Activated T-helper 9 cell treated with anti-CD3 and anti-CD28 coated beads, Interleukin-2, amount 50 U/mL, for 16 hours (primary cell): Measurements from ENCODE around the gene NPHP3.
"Not testable (repeated sequence)": the region's sequence is repeated elsewhere in the genome, so short reads cannot be mapped to it uniquely, and the experiment has no call there.

Experiments used
- DNase-seq: peaks from one replicate; pipeline ENCODE4 v3.0.0-alpha.2; 2020; ENCODE audit warnings: low read depth

NPHP3 gene, protein sequence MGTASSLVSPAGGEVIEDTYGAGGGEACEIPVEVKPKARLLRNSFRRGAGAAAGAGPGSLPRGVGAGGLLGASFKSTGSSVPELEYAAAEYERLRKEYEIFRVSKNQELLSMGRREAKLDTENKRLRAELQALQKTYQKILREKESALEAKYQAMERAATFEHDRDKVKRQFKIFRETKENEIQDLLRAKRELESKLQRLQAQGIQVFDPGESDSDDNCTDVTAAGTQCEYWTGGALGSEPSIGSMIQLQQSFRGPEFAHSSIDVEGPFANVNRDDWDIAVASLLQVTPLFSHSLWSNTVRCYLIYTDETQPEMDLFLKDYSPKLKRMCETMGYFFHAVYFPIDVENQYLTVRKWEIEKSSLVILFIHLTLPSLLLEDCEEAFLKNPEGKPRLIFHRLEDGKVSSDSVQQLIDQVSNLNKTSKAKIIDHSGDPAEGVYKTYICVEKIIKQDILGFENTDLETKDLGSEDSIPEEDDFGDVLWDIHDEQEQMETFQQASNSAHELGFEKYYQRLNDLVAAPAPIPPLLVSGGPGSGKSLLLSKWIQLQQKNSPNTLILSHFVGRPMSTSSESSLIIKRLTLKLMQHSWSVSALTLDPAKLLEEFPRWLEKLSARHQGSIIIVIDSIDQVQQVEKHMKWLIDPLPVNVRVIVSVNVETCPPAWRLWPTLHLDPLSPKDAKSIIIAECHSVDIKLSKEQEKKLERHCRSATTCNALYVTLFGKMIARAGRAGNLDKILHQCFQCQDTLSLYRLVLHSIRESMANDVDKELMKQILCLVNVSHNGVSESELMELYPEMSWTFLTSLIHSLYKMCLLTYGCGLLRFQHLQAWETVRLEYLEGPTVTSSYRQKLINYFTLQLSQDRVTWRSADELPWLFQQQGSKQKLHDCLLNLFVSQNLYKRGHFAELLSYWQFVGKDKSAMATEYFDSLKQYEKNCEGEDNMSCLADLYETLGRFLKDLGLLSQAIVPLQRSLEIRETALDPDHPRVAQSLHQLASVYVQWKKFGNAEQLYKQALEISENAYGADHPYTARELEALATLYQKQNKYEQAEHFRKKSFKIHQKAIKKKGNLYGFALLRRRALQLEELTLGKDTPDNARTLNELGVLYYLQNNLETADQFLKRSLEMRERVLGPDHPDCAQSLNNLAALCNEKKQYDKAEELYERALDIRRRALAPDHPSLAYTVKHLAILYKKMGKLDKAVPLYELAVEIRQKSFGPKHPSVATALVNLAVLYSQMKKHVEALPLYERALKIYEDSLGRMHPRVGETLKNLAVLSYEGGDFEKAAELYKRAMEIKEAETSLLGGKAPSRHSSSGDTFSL (N-terminal part only)

DNA sequence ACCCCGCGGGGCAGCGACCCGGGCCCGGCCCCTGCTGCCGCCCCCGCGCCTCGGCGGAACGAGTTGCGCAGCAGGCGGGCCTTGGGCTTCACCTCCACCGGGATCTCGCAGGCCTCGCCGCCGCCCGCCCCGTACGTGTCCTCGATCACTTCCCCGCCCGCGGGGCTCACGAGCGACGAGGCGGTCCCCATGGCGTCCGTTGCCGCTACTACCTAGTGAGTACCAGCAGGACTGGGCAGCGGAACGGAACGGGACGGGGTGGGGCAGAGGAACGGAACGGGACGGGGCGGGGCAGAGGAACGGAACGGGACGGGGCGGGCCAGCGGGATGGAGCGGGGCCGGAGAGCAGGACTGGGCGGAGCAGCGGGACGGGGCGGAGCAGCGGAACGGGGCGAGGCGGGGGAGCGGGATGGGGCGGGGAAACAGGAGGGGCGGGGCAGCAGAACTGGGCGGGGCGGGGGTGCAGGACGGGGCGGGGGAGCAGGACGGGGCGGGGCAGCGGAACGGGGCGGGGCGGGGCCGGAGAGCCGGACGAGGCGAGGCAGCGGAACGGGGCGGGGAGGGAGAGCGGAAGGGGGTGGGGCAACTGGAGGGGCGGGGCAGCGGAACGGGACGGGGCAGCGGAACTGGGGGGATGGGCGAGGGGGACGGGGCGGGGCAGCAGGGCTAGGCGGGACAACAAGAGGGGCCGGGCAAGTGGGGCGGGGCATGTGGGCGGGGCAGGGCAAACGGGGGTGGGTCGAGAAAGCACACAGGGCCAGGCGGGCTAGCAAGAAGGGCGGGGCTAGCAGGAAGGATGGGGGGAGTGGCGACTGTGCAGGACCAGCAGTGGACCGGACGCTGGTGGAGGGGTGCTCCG, at the start of gene NPHP3:
Gene NPHP3, minus strand, starts transcription at position 245 of the 859 bp plus-strand sequence. Its CDS starts 54 bp downstream, at position 191.
- peak; percentile 97 for DNase-seq

DNA sequence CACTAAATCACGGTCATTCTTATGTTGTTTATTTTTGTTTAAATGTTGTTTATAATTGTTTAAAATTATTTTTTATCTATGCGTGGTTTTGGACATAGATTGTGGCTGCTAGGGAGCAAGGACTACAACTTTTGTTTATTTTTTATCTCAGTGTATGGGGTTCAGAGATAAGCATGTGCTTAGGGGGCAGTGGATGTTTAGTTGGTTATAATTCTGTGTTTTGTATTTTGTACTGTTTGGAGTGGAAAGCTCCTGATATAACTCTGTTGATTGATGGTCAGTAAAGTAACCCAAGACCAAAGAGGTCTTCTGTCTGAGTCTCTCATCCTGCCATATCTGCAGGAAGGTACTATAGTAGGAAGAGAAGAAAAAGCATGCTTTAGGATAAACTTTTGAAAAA, 36.5 kb upstream of the NPHP3 start:
- DNase-seq: no peak

DNA sequence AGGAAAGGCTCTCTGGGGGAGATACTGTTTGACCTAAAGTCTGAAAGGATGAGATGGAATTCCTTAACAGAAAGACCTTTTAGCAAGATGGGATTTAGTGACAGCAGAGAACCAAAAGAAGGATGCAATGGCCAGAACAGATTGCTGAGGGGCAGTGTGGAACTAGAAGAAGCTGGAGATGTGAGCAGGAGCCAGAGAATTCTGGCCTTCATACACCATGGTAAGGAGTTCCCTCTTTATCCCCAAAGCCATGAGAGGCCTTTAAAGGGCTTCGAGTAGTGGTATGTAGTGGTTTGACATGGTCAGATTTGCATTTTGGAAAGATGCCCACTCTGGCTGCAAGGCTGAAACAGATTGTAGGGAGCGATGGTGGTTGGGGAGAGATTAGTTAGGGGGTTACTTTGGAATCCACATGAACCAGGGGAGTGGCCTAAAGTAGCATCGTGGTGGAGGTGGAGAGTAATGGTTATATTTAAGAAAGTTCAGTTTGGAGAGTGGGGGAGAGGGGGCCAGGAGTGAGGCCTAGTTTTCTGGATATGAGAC, 34.0 kb upstream of the NPHP3 start:
- no peak for DNase-seq

DNA sequence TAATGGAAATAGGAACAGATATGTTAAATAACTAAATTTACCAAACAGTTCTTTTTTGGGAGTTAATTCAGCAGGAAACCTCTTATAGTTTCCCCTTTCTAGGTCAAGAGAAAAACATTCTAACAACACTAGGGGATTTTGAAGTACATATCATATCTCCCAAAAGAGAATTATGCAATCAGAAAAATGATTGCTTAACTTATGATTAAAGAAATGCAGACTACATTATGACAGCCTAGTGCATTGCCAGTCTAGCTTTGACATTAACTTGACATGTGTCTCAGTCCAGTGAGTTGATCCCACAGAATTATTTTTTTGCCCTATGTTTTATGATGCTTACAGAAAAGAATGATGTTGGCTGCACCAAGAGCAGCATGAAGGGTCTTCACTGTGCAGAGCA, 31.7 kb upstream of the NPHP3 start:
- DNase-seq: no peak

DNA sequence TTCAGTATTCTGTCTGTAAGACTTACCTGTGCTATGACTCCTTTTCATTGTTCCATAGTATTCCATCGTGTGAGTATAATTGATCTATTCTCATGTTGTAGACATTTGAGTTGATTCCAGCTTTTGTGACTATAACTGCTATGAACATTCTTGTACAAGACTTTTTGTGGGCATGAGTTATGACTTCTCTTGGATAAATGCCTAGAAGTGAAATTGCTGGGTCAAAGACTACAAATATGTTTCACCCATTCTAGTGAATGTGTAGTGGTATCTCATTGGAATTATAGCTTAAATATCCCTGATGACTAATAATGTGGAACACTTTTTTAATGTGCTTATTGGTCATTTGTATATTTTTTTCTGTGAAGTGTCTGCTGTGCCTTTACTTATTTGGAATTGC, 27.6 kb upstream of the NPHP3 start:
- DNase-seq: no peak

DNA sequence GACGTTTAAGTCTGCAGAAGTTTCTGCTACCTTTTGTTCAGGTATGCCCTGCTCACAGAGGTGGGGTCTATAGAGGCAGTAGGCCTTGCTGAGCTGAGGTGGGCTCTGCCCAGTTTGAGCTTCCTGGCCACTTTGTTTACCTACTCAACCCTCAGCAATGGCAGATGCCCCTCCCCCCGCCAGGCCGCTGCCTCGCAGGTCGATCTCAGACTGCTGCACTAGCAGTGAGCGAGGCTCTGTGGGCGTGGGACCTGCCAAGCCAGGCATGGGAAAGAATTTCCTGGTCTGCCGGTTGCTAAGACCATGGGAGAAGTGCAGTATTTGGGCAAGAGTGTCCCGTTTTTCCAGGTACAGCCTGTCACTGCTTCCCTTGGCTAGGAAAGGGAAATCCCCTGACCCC, 24.5 kb upstream of the NPHP3 start:
- DNase-seq: not testable (repeated sequence)

DNA sequence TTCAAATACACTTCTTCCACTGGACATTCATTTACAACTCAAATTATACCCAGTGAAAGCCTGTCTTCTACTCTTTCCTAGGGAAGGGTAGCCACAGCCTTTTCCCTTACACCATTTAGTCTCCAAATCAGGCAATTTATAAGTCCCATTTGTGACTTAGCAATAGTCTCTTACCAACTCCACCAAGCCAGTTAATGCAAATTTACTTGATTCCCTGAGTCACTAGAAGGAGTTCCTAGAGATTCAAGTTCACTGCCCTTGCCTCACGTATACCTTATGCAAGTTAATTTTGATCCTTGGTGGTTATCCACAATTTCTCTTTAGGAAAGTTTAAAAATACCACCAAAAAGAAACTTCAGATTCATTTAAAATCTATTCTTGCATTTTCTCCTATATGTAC, 16.1 kb upstream of the NPHP3 start:
- DNase-seq: no peak

DNA sequence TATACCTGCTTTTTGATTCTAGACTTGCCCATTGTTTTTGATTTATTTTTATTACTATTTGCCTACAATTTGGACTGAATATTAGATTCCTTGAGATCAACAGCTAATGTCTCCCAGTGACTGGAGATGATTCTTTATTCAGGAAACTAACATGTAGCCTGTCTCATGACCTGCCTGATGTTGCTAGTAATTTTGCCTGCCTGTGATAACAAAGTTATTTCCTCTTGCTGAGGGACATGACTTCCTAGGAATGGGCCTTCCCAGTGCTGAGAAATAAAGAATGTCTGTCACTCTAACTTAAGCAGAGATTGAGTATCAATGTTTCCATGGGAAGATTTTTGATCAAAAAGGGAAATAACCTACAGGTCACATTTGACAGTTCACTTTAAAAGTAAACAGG, 13.4 kb upstream of the NPHP3 start:
- DNase-seq: no peak

DNA sequence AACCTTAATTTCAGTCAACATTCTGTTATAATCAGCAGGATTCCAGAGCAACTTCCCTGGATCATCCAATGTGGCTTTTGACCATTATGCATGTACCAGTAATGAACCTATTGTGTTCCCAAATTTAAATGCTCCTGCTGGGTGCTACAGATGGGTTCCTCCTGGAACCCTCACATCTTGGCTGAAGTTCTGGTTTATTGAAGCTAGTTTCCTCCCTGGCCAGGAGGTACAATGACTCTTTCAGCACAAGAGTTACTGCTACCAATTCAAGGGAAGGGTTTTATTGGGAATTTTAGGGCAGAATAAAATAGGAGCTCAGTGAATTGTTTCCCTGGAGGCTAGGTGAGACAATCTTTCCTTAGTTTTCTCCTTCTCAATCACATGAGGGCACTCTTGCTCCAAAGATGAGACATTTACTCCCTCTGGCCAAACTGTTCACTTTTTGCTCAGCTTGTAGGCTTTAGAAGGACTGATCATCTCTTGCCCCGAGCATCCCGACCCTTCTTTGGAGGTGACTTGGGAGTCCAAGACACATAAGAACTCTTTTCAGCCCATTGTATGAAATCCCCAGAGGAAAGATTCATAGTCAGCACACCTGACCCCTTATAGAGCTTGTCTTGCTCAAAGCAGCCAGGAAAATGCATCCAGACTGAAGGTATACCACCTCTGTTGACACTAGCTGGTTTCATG, 8.8 kb upstream of the NPHP3 start:
- no peak for DNase-seq

DNA sequence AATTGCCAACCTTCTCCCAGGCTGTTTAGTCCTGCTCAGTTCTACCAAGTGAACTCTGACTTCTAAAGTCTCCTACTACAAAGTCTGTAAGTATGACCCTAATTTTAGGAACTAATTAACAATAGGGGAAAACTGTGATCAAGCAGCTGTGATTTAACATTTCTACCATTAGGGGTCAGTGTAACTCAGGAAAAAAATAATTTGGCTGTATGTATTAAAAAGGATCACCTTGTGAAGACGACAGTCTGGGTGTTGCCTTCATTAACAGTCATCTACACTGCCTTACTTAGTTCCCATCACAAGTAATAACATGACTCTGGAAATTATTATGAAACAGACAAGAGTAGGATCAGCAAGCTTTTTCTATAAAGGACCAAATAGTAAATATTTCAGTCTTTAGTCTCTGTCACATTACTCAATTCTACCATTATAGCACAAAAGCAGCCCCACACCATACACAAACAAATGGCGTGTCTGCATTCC, 4.2 kb upstream of the NPHP3 start:
- no peak for DNase-seq

DNA sequence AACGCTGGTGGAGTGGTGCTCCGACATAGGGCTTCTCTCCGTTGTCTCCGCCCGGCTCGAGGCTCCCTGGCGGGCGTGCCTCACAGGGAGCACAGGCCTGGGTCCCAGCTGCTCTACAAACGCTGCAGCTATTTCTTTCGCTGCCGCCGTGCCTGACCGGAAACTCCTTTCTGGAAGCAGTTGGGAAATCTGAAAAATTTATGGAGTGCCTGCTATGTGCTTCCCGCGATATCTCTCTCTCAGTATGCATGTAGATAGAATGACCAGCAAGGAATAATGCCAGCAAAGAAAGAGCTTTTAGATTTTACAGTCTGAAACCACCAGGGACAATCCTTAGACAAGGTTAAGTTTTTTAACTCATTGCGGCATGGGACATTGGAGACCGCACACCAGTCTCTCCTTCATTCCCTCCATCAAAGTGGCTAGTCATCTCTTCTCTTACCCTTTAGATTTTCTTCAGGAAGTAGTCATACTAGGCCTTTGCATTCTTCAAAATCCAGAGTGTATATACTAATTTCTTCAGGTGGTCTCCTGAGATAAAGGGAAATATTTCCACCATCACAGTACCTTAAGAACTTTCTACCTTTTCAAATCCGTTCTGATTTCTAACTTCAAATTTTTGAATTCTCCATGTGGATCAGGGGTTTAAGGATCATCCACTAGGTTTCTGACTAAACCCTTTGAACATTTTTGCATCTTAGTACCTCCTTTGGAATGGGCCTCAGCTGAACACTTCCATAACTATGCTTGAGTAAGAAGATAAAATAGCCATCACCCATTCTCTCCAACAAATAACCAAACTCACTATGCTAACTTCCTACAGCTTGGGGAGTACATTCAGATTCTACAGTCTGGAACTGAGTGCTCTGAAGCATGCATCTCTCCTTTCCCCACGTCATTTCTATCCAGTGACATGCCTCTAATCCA, 1.1 kb upstream of the NPHP3 start:
- DNase-seq: no peak

DNA sequence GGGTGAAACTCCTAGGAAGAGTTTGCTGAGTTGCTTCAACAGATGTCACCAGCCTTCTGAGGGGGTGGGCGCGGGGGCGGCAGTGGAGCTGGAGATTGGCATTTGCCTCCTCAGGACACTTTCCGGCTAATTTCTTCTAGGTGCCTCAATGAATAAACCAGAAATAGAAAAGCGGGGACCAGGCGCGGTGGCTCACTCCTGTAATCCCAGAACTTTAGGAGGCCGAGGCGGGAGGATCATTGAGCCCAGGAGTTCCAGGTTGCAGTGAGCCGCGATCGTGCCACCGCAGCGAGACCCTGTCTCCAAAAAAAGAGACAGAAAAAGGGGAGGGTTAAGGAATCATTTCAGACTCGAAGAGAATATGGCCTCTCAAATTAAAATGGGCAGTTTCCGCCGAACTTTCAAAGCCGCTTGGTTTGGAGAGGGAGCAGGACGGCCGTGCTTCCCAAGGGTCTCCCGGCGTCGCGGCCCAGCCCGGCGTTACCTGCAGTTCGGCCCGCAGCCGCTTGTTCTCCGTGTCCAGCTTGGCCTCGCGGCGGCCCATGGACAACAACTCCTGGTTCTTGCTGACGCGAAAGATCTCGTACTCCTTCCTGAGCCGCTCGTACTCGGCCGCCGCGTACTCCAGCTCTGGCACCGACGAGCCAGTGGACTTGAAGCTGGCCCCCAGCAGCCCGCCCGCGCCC, 587 bp downstream of the NPHP3 start:
- no peak for DNase-seq

DNA sequence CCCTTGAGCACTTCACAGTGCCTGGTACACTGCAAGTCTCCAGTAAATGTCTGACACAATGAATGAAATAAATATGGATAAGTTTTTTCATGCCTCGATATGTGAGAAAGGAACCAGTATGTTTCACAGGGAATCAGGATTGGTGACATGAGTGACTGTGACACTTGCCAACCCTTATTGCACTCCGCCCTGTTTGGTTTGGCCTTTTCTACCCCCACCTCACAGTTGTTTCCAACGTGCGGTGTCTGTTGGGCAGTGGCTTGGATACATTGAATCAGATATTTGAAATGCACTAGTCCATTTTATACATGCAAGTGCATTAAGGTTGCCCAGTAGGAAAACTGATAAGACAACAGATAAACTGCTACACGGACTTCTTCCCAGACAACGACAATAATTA, 2.0 kb downstream of the NPHP3 start:
- no peak for DNase-seq

DNA sequence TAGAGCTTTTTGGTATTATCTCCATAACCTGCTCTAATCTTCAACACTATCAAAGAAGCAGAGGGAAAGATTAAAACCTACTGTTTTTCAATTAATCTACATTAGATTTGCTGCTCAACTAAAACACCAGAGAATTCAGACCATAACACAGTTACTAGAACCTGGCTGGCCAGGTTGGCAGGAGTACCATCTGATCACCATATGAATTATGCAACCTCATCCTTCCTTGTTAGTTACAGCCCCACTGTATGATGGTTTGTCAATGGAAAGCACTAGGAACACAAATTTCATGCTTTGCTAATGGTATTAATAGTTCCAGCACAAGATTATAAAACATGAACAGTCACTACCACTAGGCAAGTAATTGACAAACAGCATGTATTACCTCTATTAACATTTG, 5.8 kb downstream of the NPHP3 start:
- DNase-seq: no peak

DNA sequence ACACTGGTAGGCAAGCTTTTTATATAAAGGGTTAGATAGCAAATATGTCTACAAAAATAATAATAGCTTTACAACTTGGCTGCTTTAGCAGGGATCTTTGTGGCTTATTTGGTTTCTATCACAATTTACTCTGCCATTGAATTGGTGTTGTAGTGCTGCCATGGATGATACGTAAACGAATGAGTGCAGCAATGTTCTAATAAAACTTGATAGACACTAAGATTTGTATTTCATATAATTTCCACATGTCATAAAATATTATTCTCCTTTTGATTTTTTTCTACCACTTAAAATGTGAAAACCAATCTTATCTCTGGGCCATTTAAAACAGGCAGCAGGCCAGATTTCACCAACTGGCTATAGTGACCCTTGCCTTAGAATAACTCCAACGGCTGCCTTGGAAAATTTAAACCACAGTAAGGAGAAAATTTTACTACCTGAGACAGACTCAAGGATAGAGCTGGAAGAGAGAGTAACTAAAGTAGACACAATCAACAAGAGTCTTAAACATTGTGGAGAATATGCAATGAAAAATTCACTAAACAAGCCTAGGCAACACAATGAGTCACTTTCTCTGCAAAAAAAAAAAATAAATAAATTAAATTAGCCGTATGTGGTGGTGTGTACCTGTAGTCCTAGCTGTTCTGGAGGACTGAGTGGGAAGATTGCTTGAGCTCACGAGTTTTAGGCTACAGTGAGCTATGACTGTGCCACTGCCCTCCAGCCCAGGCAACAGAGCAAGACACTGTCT, 8.1 kb downstream of the NPHP3 start:
- DNase-seq: no peak

DNA sequence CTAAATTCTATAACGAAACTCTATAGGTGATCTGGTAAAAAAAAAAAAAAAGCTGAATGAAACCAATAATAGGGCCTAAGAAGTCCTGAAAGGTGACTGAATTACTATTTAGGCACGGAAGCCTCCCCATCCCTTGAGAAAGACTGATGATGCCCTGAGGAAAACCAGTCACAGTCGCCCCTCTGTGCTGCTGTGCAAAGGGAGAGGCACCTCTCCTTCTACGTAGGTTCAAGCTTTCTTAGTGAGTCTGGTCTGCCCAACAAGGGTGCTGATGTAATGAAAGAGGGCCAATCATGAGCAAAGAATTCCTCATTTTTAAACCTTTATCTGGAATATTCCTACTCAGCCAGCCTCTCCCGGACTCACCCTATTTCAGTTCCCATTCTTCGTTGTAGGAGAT, 11.9 kb downstream of the NPHP3 start:
- no peak for DNase-seq

DNA sequence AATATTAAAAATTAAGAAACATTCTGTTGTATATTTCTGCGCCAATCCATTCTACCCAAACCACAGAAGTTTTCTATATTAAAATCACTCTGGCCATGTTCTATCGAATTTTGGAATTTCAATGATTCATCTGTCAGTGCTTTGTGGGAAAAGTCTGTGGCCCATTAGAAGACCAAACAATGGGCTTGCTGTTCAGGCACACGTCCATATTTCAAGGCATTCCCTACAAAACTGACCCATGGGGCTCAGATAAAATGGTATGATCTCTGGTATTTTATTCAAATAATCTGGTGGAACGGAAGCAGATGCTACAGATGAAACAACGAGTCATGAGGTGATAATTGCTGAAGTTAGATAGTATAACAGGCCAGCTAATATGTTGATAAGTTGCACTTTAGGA, 12.4 kb downstream of the NPHP3 start:
- DNase-seq: no peak

DNA sequence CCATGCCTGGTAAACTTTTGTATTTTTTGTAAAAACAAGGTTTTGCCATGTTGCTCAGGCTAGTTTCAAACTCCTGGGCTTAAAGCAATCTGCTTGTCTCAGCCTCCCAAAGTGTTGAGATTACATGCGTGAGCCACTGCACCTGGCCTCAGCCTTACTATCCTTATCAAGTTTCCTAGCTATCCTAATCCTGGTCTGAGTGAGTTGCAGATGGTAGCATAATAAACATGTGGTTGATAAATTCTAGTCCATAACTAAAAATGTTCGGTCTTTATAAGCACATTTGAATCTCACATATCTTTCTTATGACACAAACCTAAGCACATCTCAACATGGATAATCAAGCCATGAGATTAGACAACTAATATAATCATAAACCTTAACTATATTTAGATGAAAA, 18.5 kb downstream of the NPHP3 start:
- no peak for DNase-seq
